NCI-H526 treated with DMSO at 0.1 percent for 48 hours (cell line): ENCODE measurements around the gene VAT1L.

Experiments
- DNase-seq: peaks from one replicate; lab custom pipeline; 2025; lab: John Stamatoyannopoulos, UW

The VAT1L gene

DNA sequence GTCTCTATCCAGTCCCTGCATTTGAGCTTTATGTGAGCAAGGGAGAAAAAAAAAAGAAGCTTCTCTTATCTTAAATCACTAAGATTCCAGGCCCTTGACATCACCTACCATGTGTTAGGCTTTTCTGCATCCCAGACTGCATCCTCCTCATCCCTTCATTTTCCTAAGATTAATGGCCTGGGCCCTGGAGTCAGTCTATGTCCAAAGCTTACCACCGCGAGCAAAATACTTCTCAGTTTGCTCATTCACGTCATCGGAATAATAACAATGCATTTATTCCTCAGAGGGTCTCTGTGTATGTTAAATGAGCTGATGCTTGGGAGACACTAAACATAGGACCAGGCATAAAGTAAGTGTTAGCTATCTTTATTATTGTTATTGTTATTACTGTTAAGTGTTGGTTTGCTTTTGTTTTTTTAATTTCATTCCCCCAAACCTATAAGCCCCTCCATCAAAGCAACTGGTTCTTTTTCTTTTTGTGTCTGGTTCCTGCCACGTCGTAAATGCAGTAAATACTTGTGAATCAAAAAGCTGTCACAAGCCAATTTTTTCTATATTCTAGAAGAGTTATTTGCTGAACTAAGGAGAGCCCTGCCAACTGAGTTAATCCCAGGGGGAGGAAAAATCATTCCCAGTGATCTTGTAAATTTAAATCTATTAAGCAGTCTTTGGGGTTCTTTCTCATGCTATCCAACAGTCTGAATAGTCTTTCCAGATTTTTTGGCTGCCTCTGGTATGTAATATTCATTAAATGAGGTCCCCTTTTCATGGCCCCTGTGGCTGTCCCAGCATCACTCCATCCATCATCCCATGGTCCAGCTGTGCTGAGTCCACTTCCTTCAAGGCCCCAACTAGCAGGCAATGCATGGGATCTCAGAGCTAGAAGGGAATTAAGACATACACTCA, 46.5 kb downstream of the VAT1L start:
- no peak for DNase-seq

DNA sequence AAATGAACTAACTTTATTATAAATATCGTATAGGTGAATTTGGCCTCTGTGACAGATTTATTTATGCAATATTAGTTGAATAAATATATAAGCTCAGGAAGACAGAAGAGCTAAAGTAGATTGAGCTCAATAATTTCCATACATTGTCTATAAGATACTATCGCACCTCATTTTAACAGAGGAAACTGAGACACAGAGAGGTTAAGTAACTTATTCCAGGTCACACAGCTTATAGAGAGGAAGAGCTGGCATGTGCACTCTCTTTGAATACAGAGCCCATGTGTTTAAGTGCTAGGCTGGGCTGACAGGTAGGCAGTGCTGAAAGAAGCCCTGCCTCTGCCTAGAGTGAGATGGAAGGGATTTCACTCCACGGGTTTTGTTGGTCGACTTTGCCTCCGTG, 48.4 kb downstream of the VAT1L start:
- no peak for DNase-seq

DNA sequence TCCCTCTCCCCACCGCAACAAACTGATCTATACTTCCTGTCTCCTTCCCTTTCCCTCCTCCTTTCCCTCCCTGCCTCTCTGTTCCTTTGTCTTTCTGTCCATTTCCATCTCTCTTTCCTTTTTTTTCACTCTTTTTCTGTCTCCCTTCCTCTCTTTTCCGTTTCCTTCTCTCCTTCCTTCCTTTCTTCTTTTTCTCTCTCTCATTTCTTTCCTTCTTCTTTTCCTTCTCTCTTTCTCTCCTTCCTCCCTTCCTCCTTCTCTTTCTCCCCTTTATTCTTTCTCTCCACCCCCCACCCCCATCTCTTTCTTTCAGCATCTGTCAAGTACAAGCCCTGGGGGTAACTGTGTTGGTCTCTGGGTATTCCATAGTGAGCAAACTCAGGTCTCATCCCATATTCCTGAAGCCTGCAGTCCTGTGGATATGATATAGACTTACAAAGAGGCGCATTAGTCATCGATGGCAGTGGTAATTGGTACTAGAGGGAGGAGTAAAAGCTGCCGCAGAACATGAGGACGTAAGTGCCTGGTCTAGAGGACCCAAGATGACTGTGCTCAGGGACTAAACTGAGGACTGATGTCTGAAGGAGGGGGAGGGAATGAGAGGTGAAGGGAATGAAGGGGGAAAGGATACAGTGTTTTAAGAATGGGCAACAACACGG, 50.4 kb downstream of the VAT1L start:
- no peak for DNase-seq

DNA sequence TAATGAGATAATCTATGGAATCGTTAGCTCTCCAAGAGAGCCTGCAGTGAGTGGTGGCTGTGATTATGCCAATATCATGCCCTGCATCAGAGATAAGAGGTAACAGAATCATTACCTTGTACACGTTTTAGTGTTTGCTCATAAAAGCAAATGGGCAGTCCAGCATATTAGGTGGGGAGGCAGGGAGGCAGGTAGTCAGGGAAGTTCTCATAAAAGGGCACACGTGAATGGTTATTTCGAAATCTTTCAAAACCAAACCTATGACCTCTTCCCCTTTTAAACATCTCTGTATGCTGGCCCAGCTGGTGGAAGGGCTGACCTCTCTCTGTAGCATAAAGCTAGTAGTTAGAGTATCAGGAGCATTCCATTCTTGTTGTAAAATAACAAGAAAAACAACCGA, 51.7 kb downstream of the VAT1L start:
- DNase-seq, result no peak

DNA sequence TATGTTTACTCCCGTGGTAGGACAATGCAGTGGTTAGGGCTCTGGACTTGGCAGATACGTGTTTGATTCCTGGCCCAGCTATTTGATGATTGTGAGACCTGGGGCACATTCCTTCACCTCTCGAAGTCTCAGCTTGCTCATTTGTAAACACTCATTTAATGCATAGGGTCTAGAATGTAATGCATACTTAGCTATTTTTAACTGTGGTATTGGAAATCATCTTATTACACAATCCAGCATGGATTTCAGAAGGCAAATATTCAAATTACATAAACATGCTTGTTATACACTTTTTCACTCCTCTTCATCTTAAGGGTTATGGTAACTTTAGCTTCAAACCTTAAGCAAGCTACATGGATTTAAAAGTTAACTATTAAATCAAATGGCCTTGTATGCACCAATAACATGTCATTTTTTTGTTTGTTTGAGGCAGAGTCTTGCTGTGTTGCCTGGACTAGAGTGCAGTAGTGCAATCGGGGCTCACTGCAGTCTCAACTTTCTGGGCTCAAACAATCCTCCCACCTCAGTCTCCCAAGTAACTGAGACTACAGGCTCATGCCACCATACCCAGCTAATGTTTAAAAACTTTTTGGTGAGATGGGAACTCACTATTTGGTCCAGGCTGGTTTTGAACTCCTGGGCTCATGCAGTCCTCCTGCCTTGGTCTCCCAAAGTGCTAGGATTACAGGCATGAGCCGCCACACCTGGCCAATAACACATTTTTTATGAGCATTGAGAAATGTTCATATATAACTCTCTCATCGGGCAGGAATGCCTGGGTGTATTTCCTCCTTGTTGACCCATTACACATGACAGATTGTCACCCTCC, 52.5 kb downstream of the VAT1L start:
- no peak for DNase-seq

DNA sequence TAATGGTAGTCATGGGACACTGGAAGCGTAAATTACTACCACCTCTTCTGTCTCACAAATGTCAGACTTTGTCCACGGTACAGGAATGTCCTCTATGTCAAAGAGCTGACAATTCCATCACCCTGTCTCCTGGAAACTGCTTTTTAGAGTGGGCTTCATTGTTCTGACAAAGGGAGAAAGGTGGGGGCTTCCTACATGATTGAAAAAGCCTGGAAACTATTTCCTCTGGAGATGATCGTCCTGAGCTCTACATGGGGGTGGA, 53.1 kb downstream of the VAT1L start:
- no peak for DNase-seq

DNA sequence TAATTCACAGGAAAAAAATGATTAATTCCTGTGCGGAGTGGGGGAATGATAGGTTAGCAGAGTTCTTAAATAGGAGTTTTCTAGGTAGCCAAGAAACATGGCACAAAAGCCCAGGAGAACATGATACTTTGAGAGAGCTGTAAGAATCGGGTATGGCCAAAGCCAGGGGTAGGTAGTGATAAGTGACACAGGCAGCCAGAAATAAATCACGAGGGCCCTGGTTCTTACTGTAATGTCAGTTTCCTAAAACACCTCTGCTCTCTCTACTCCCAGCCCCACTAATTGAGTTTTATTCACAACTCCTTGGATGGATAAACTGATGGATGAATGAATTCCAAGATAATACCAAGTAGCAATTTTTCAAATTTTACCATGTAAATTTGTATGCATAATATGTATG, 54.1 kb downstream of the VAT1L start:
- DNase-seq, result no peak

DNA sequence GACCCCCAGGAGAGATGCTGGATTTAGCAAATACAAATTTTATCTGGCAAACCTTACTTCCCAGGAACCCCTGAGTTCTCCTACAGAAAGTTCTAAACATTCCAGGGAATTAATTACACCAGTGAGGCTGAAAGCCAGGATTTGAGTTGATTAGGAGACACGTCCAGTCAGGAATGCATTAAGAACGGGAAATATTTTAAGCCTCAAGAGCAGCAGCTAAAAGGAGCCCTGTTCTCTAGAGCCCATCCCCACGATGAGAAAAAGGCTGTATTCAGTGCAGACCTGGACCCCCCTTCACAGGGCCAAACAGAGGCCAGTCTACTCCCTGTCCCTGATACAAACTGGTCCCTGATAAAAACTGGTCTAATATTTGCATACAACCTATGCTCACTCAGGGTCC, 55.0 kb downstream of the VAT1L start:
- DNase-seq, result no peak

DNA sequence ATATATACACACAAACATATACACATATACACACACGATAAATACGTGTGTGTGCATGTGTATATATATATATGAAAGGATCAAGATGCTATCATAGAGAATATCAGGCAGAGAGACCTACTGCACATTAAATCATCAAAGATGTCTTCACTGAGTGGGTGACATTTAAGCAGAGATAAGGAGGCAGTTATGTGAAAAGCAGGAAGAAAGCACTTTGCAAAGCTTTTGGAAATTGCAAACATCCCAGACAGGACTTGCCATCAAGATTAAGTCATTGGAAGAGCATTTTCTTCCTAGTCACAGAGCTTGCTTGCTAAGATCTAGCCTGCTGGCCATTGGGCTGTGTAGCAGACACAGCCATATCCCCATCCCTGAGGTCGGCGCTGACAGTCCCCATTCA, 56.4 kb downstream of the VAT1L start:
- no peak for DNase-seq

DNA sequence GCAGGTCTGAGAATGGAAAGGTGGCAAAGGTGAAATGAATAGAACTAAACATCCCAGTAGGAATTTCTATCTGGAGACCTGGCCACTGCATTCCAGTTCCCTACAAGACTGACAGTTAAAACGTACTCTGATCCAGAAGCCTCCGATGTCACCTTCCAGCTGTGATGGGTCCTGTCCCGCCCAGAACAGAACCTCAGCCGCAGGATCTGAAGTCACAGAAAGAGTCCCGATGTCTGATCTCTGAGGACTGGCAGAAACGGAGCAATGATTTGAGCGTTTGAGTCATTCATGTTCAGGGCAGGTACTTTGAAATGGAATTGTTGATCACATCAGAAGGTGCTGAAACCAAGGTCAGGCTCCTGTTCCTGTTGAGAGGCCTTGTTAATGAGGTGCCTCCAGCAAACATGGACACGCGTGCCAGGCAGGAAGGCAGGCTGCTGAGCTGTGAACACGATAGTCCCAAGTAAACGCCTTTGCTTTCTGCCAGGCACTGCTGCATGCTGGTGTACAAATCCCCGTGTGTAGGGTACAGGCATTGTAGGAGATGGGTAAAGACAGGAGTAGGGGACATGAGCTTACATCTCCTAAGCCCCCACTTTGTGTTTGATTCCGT, 61.4 kb downstream of the VAT1L start:
- no peak for DNase-seq

DNA sequence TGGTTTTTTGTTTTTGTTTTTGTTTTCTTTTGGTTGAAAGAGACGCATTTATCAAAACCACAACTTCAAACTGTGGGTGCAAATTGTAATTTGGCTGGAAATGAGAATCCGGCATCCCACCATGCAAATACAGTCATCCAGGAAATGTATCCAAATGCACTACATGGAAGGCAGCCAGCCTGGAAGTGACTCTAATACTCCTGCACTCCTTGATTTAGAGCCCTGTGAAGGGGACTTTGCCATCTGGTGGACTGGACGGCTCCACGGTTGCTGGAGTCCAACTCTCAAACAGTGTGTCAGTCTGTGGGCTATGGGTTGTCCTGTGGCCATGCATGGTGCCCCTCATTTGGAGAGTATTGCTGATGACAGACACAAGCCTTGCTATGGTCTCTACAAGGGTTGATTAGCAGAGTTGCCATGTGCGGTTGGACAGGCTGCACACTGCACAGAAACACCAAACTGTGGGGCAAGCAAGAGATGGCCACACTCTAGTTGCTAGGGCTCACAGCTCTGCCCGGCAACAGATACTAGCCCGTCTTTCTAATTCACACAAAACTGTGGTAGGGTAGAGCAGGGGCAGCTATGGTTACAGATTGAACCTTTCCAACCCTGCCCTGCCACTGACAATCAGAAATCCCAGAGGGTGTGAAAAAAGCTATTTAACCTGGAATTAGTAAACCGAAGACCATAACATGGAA, 62.4 kb downstream of the VAT1L start:
- no peak for DNase-seq

DNA sequence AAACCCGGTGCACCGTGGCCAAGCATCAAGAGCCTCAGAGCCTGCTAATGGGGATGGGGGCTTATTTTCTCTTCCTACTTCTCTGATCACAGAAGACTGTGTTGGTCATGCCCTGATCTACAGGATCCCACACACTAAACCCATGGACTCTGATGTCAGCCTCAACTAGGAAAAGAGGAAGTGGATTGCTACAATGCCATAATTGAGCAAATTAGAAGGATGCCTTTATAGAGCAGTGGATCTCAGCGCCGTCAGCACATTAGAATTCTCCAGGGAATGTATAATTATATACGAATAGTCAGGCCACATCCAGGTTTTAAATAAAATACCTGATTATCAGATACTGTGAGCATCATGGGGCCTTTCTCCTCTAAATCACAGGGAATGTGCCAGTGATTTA, 64.8 kb downstream of the VAT1L start:
- DNase-seq, result no peak

DNA sequence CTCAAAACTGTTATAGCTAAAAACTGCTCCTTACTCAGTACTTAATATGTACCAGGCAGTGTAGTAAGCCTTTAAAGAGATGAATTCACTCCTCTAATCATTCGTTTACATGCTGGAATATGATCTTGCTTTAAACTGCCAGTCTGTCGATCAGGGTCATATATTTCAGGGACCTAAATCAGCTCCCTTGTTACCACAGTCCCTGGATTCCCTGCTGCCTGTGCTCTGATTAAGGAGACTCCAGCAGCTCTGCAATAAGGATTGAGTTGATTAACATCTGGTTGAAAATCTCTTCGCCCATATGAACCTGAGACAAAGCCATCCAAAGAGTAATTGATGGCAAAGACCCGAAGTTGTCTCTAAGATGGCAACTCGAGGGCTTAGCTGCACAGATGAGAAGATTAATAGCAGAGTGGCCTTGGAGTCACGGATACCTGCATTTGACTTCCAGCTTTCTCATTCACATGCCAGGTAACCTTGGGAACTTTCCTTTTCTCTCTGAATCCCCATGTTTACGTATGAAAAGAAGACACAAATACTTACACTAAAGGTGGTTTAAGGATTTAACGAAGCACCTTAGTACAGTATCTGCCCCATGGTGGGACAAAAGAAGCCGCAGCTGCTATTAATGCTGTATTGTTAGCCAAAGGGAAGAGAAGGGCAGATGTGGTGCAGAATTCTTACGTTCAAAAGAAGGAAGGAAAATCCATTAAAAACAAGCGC, 68.2 kb downstream of the VAT1L start:
- peak; percentile 69 for DNase-seq

DNA sequence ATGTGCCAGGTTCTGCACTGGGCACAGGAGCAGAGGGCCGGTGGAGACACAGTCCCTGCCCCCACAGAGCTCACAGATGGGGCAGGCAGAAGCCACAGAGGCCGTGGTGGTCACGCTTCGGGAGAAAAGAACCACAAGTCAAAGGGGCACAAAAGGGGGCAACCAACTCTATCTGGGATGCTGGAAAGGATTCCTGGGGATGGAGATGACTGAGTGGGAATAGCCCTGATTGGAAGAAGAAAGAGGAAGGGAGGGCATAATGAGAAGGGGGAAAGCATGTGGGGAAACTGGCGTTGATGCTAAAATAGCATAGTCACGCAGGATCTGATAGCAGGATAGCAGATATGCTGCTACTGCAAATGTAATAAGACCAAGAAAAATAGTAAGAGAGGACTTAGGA, 69.7 kb downstream of the VAT1L start:
- DNase-seq, result no peak

DNA sequence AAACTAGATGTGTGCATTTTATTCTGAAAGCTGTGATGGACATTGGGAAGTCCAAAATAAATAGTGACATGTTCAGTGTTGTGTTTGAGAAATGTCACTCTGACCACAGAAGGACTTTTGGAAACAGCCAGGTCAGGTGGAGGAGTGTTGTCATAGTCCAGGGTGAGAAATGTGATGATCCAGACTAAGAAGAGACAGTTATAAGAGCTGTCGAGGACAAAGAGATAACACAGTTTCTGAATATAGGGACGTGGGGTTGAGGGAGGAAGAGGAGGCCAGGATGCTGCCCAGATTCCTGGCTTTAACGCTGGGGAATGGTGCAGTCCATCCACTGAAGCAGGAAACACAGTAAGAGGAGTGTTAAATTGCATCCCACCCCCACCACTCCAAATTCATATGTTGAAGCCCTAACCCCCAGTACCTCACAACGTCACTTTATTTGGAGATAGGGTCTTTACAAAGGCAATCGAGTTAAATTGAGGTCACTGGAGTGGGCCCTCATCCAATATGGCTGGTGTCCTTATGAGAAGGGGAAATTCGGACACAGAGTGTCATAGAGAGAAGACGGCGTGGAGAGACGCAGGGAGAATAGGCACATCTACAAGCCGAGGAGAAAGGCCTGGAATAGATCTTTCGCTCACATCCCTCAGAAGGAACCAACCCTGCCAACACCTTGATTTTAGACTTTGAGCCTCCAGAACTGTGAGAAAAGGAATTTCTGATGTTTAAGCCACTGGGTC, 71.3 kb downstream of the VAT1L start:
- DNase-seq, result no peak

DNA sequence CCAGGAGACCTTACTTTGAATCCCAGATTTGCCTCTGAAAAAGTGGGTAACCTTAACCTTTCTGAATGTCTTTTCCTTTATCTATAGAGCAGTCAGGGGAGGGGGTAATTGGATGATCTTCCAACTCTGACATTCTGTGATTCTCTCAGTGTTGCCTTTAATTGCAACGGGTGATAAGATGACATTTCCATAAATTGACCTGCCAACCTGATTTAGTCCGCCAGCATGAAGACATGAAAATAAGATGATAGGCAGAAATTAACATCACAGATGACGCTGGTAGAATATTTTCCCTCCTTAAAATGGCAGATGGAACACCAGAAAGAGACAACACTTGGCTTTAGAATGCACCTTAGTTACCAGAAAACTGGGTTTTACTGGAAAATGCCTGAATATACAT, 72.6 kb downstream of the VAT1L start:
- no peak for DNase-seq

DNA sequence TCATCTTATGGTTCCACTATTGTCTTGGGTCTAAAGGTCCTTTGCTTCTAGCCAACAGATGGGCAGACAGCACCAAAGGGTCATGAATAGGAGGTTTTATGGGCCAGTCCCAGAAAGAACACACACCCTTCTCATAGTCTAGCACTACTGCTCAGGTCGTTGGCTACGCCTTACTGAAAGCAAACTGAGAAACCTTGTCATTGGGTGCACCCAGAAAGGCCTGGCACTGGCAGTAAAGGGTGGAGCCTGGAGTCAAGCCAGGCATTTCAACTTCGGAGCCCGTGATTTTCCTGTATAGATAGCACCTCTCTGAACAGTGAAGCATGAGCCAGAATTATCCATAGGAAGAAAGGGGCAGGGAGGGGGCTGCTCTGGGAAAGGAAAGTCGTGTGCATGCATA, 74.9 kb downstream of the VAT1L start:
- DNase-seq, result no peak

DNA sequence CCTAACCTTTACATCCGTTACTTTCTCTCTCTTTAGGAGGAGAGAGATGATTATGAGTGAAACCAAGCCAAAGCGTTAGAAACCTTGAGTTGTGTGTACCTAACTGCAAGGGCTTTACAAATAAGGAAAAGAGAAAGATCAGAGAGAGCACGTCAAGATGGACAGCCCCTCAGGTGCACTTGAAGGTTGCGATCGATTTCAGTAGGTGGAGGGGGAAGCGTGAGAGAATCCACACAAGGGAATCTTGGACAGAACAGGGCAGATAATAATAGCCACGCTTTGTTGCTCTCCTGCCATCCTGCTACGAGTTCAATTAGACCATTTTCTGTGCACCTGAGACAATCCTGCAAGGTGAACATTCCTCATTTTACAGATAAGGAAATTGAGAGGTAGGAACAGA, 78.4 kb downstream of the VAT1L start:
- no peak for DNase-seq

DNA sequence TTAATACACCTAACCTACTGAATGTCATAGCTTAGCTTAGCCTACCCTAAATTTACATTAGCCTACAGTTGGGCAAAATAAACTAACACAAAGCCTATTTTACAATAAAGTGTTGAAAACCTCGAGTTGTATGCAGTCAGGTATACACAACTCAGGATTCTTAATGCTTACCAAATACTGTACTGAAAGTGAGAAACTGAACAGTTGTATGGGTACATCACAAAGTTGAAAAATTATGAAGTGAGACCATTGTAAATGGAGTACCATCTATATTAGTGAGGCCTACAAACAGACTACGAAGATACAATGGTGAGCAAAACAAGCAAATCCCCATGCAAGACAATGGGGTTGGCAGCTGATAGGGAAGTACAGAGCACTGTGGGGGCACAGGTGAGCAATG, 79.7 kb downstream of the VAT1L start:
- DNase-seq, result no peak

DNA sequence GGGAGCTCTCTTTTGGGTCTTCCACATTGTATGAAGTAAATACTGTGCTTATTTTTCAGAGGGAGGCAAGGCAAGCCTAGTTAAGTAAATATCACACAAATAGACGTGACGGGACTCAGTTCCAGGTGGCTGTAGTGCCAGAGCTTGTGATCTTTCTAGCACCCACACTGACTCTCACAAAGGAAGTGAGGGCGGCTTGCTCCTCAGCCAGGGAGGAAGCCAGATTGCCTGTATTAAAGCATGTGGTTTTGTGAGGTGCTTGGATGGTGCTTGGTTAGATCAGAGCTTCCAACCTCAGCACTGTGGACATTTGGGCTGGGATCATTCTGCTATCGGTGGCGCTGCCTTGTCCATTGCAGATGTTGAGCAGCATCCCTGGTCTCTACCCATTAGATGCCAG, 80.1 kb downstream of the VAT1L start:
- DNase-seq, result no peak
